ENCODE data around the gene TUT7. TPM values are rescaled to one million over a fixed set of nuclear protein-coding genes. Genes with fewer than 3 reads are reported as not detected.
"Not testable (repeated sequence)": the region's sequence is repeated elsewhere in the genome, so short reads cannot be mapped to it uniquely, and the experiment has no call there.

The TUT7 gene
- total and polyA plus RNA-seq, 8 donors: 11.9 to 143 (median 46.2) TPM

GRCh38 chr9:86298873-86299272 lies 55.3 kb downstream of the TUT7 start:
- TF ChIP-seq EP300 (IDR thresholded peaks at IDR 0.05) (no peak), POLR2AphosphoS5 (IDR thresholded peaks at IDR 0.05) (no peak), CTCF (IDR thresholded peaks at IDR 0.05) (no peak), POLR2A (IDR thresholded peaks at IDR 0.05) (no peak)
- Histone ChIP-seq H3K4me3 (no peak overlapping the region), H3K9me3 (no peaks in the 10 kb centered on the region), H3K36me3 (peaks cover 57 to 92% (median 88%) of the 10 kb centered on the region in 4 donors), H3K27ac (no peak overlapping the region), H3K27me3 (no peaks in the 10 kb centered on the region), H3K4me1 (peaks cover 0 to 7% (median 0%) of the 10 kb centered on the region in 4 donors)
- no peak for DNase-seq
- 83 to 91% (median 89%) methylated on average over 11 of the region's 11 CpGs for WGBS, 5 donors
- intact Hi-C loops (cut with DNase I; ENCODE audit: low total_unique reads): no loop called here

- H3K27me3 ChIP-seq; DNase-seq; H3K4me3 ChIP-seq; H3K9me3 ChIP-seq; H3K4me1 ChIP-seq; H3K27ac ChIP-seq; intact Hi-C loops (cut with DNase I; ENCODE audit: low total_unique reads): not testable (repeated sequence)
- H3K36me3 ChIP-seq: peaks cover 12 to 61% (median 46%) of the 10 kb centered on the region in 4 donors
- 78 to 89% (median 85%) methylated on average over 6 of the region's 6 CpGs for WGBS, 5 donors
Observed at GRCh38 chr9:86290341-86290740, 63.9 kb downstream of the TUT7 start.

GRCh38 chr9:86288499-86289198 lies 65.6 kb downstream of the TUT7 start:
- 88 to 92% (median 90%) methylated on average over 6 of the region's 6 CpGs for WGBS, 5 donors
- H3K27me3 ChIP-seq: no peaks in the 10 kb centered on the region
- H3K9me3 ChIP-seq: no peaks in the 10 kb centered on the region
- H3K36me3 ChIP-seq: peaks cover 12 to 52% (median 39%) of the 10 kb centered on the region in 4 donors
- H3K4me1 ChIP-seq: no peaks in the 10 kb centered on the region
- no peak overlapping the region for H3K4me3 ChIP-seq
- TF ChIP-seq EP300 (IDR thresholded peaks at IDR 0.05) (no peak), POLR2A (IDR thresholded peaks at IDR 0.05) (no peak), CTCF (IDR thresholded peaks at IDR 0.05) (no peak), POLR2AphosphoS5 (IDR thresholded peaks at IDR 0.05) (no peak)
- DNase-seq: no peak
- H3K27ac ChIP-seq: no peak overlapping the region
- intact Hi-C loops (cut with DNase I; ENCODE audit: low total_unique reads): no loop called here

GRCh38 chr9:86287013-86287412 lies 67.2 kb downstream of the TUT7 start:
- H3K27ac ChIP-seq: no peak overlapping the region
- H3K4me3 ChIP-seq: no peak overlapping the region
- peaks cover 5 to 9% (median 6%) of the 10 kb centered on the region in 4 donors for H3K4me1 ChIP-seq
- intact Hi-C loops (cut with DNase I; ENCODE audit: low total_unique reads): no loop called here
- no peak for TF ChIP-seq POLR2A (IDR thresholded peaks at IDR 0.05)
- no peak for TF ChIP-seq POLR2AphosphoS5 (IDR thresholded peaks at IDR 0.05)
- TF ChIP-seq EP300 (IDR thresholded peaks at IDR 0.05): no peak
- no peak for TF ChIP-seq CTCF (IDR thresholded peaks at IDR 0.05)
- WGBS, 5 donors: 55 to 75% (median 66%) methylated on average over 7 of the region's 7 CpGs
- peaks cover 12 to 36% (median 25%) of the 10 kb centered on the region in 4 donors for H3K36me3 ChIP-seq
- DNase-seq: peak in 1 of 2 donors; percentile 65
- H3K27me3 ChIP-seq: no peaks in the 10 kb centered on the region
- no peaks in the 10 kb centered on the region for H3K9me3 ChIP-seq

- no peaks in the 10 kb centered on the region for H3K9me3 ChIP-seq
- H3K27ac ChIP-seq: no peak overlapping the region
- H3K36me3 ChIP-seq: peaks cover 12 to 29% (median 21%) of the 10 kb centered on the region in 4 donors
- WGBS, 5 donors: 40 to 67% (median 45%) methylated on average over 3 of the region's 3 CpGs
- H3K27me3 ChIP-seq: no peaks in the 10 kb centered on the region
- no peak for DNase-seq
- no peak overlapping the region for H3K4me3 ChIP-seq
- intact Hi-C loops (cut with DNase I; ENCODE audit: low total_unique reads): no loop called here
- H3K4me1 ChIP-seq: peaks cover 5 to 12% (median 8%) of the 10 kb centered on the region in 4 donors
- TF ChIP-seq POLR2AphosphoS5 (IDR thresholded peaks at IDR 0.05) (no peak), CTCF (IDR thresholded peaks at IDR 0.05) (no peak), POLR2A (IDR thresholded peaks at IDR 0.05) (no peak), EP300 (IDR thresholded peaks at IDR 0.05) (no peak)
Observed at GRCh38 chr9:86286278-86286677, 67.9 kb downstream of the TUT7 start.
